GM23248 (cell line): ENCODE measurements around the gene SPTB. TPM values are rescaled to one million over a fixed set of nuclear protein-coding genes. Genes with fewer than 3 reads are reported as not detected.

Experiments
- DNase-seq: peaks from one replicate; pipeline ENCODE4 v3.0.0-alpha.2; 2015
- H2AFZ ChIP-seq: fragments of 200-600 bp; sonication (generic); 2 replicates; pipeline ENCODE4 v1.6.1; 2016; ENCODE audit warnings: antibody characterized with exemption
- H3F3A ChIP-seq: fragments of 200-600 bp; sonication (generic); 2 replicates; pipeline ENCODE4 v1.6.1; 2016; ENCODE audit warnings: mild to moderate bottlenecking, antibody characterized with exemption, mixed run types; ENCODE audit not compliant: insufficient read depth
- H3K27ac ChIP-seq: fragments of 200-600 bp; sonication (generic); 2 replicates; pipeline ENCODE4 v1.5.1; 2016; ENCODE audit warnings: mild to moderate bottlenecking
- H3K27me3 ChIP-seq: fragments of 200-600 bp; sonication (generic); replicated peaks from 2 replicates; pipeline ENCODE4 v1.6.1; 2016; ENCODE audit warnings: mild to moderate bottlenecking; ENCODE audit not compliant: insufficient read depth
- H3K36me3 ChIP-seq: fragments of 200-600 bp; sonication (generic); 2 replicates; pipeline ENCODE4 v1.6.1; 2016; ENCODE audit warnings: low read depth, mild to moderate bottlenecking
- H3K4me1 ChIP-seq: fragments of 200-600 bp; sonication (generic); 2 replicates; pipeline ENCODE4 v1.6.1; 2016; ENCODE audit warnings: mild to moderate bottlenecking; ENCODE audit not compliant: insufficient read depth
- H3K4me2 ChIP-seq: fragments of 200-600 bp; sonication (generic); one replicate; pipeline ENCODE4 v1.6.1; 2016; ENCODE audit warnings: mild to moderate bottlenecking; ENCODE audit not compliant: unreplicated experiment
- H3K4me3 ChIP-seq: fragments of 200-600 bp; sonication (generic); 2 replicates; pipeline ENCODE4 v1.5.1; 2016; ENCODE audit warnings: mild to moderate bottlenecking
- H3K79me2 ChIP-seq: fragments of 200-600 bp; sonication (generic); 2 replicates; pipeline ENCODE4 v1.6.1; 2016; ENCODE audit warnings: mild to moderate bottlenecking; ENCODE audit not compliant: insufficient read depth
- H3K9ac ChIP-seq: fragments of 200-600 bp; sonication (generic); 2 replicates; pipeline ENCODE4 v1.6.1; 2016; ENCODE audit warnings: mild to moderate bottlenecking
- H3K9me2 ChIP-seq: fragments of 200-600 bp; sonication (generic); 2 replicates; pipeline ENCODE4 v1.6.1; 2016; ENCODE audit warnings: mixed run types, mild to moderate bottlenecking, moderate library complexity; ENCODE audit not compliant: insufficient read depth
- H3K9me3 ChIP-seq: fragments of 200-600 bp; sonication (generic); one replicate; pipeline ENCODE4 v1.6.1; 2017; ENCODE audit warnings: low read depth
- H4K20me1 ChIP-seq: fragments of 200-600 bp; sonication (generic); 2 replicates; pipeline ENCODE4 v1.6.0; 2016; ENCODE audit not compliant: insufficient read depth
- EZH2 ChIP-seq: fragments of 200-600 bp; sonication (generic); IDR thresholded peaks from 2 replicates; pipeline ENCODE4 v1.6.1; 2018; ENCODE audit warnings: antibody characterized with exemption, mild to moderate bottlenecking; ENCODE audit not compliant: insufficient read depth, poor library complexity, severe bottlenecking
- EZH2phosphoT487 ChIP-seq: fragments of 200-600 bp; sonication (generic); IDR thresholded peaks from 2 replicates; pipeline ENCODE4 v1.6.1; 2018; ENCODE audit warnings: antibody characterized with exemption, moderate library complexity, mild to moderate bottlenecking, low read depth; ENCODE audit not compliant: insufficient read depth
- WGBS, 2 experiments: methylation state at CpG; one replicate each; pipeline ENCODE4 v1.1.6; 2015 to 2017; ENCODE audit warnings: low lambda C conversion rate in 2 of 2, low coverage in 1 of 2; ENCODE audit errors: missing lambda C conversion rate in 2 of 2; 5-methylcytosine and 5-hydroxymethylcytosine counted together
- in situ Hi-C: fragments of 300-500 bp; cut with MboI; formaldehyde crosslinking; loops from 2 replicates; pipeline ENCODE4 v1.15.0; 2020
- polyA plus RNA-seq: library from polyadenylated mRNA; unstranded; fragments of >200 nt; fragmentation: Nextera tagmentation; extraction: Ambion mirVana; gene quantifications from 2 replicates; pipeline ENCODE4 v1.2.1, GENCODE V29; 2016
- total RNA-seq: library from RNA; depleted of rRNA; stranded (reverse); fragments of >200 nt; shearing (Covaris generic); gene quantifications from 2 replicates; pipeline ENCODE4 v1.2.3, GENCODE V29; 2014

SPTB gene
- total and polyA plus RNA-seq, 2 experiments from 2014 or later, result 0.06 to 0.11 TPM

- Histone ChIP-seq H3K4me1 (peaks cover 4% of the 10 kb centered on the region), H3K27ac (no peak overlapping the region), H3F3A (no peaks in the 10 kb centered on the region), H3K4me2 (no peak overlapping the region), H2AFZ (no peak overlapping the region), H3K79me2 (no peaks in the 10 kb centered on the region), H4K20me1 (no peaks in the 10 kb centered on the region), H3K36me3 (no peaks in the 10 kb centered on the region), H3K27me3 (no peaks in the 10 kb centered on the region), H3K9me3 (no peaks in the 10 kb centered on the region), H3K4me3 (no peak overlapping the region), H3K9me2 (no peaks in the 10 kb centered on the region), H3K9ac (no peak overlapping the region)
- no peak for DNase-seq
- in situ Hi-C loops, result no loop called here
- 93 to 95% methylated on average over 10 of the region's 10 CpGs for WGBS, 2 experiments
- TF ChIP-seq EZH2, result no peak
- TF ChIP-seq EZH2phosphoT487, result no peak
Measured at GRCh38 chr14:64728856-64729255, 150.9 kb downstream of the SPTB start.

- no peak overlapping the region for H3K4me2 ChIP-seq
- no peak overlapping the region for H3K9ac ChIP-seq
- H3K27ac ChIP-seq, result no peak overlapping the region
- H3K9me3 ChIP-seq, result no peaks in the 10 kb centered on the region
- H4K20me1 ChIP-seq, result no peaks in the 10 kb centered on the region
- no peak for DNase-seq
- H3K27me3 ChIP-seq, result no peaks in the 10 kb centered on the region
- no peak overlapping the region for H3K4me3 ChIP-seq
- TF ChIP-seq EZH2 (no peak), EZH2phosphoT487 (no peak)
- no peaks in the 10 kb centered on the region for H3K79me2 ChIP-seq
- H3F3A ChIP-seq, result no peaks in the 10 kb centered on the region
- WGBS, 2 experiments, result 72 to 75% methylated on average over 6 of the region's 6 CpGs
- no peak overlapping the region for H2AFZ ChIP-seq
- no peaks in the 10 kb centered on the region for H3K9me2 ChIP-seq
- no peaks in the 10 kb centered on the region for H3K36me3 ChIP-seq
- in situ Hi-C loops, result no loop called here
- H3K4me1 ChIP-seq, result peaks cover 4% of the 10 kb centered on the region
Measured at GRCh38 chr14:64728106-64728505, 151.6 kb downstream of the SPTB start.

GRCh38 chr14:64727551-64728071 is 152.1 kb downstream of the SPTB start:
- Histone ChIP-seq H3K9me3 (no peaks in the 10 kb centered on the region), H3K27me3 (no peaks in the 10 kb centered on the region), H3K4me2 (no peak overlapping the region), H2AFZ (no peak overlapping the region), H4K20me1 (no peaks in the 10 kb centered on the region), H3K4me1 (peaks cover 4% of the 10 kb centered on the region), H3K27ac (no peak overlapping the region), H3K36me3 (no peaks in the 10 kb centered on the region), H3K9me2 (no peaks in the 10 kb centered on the region), H3K79me2 (no peaks in the 10 kb centered on the region), H3F3A (no peaks in the 10 kb centered on the region), H3K9ac (no peak overlapping the region), H3K4me3 (no peak overlapping the region)
- TF ChIP-seq EZH2 (no peak), EZH2phosphoT487 (no peak)
- in situ Hi-C loops, result no loop called here
- 92 to 95% methylated on average over 22 of the region's 22 CpGs for WGBS, 2 experiments
- DNase-seq, result no peak

GRCh38 chr14:64726585-64726890 is 153.2 kb downstream of the SPTB start:
- no peaks in the 10 kb centered on the region for H3K9me2 ChIP-seq
- no peaks in the 10 kb centered on the region for H3K79me2 ChIP-seq
- no peak overlapping the region for H2AFZ ChIP-seq
- peak; percentile 38 for DNase-seq
- H3K9ac ChIP-seq, result no peak overlapping the region
- H3K36me3 ChIP-seq, result no peaks in the 10 kb centered on the region
- no peak overlapping the region for H3K4me3 ChIP-seq
- WGBS, 2 experiments, result 68 to 80% methylated on average over 4 to 5 of the region's 5 CpGs
- no peaks in the 10 kb centered on the region for H3K27me3 ChIP-seq
- H3K9me3 ChIP-seq, result no peaks in the 10 kb centered on the region
- no peak overlapping the region for H3K4me2 ChIP-seq
- H3F3A ChIP-seq, result no peaks in the 10 kb centered on the region; the same call in 1 of the 2 replicates
- in situ Hi-C loops, result no loop called here
- no peak for TF ChIP-seq EZH2phosphoT487
- TF ChIP-seq EZH2, result no peak
- H4K20me1 ChIP-seq, result no peaks in the 10 kb centered on the region
- H3K4me1 ChIP-seq, result peaks cover 9% of the 10 kb centered on the region
- H3K27ac ChIP-seq, result no peak overlapping the region
